GM18870 (cell line): ENCODE measurements around the gene RSRC2.
A peak's percentile ranks its signal among the peaks of the same experiment; 100 is the strongest.
"Not testable (repeated sequence)": the region's sequence is repeated elsewhere in the genome, so short reads cannot be mapped to it uniquely, and the experiment has no call there.

Experiments used
- ATAC-seq: cut with Tn5 transposase; IDR thresholded peaks from one replicate; pipeline ENCODE4 v1.9.1; 2021; ENCODE audit warnings: moderate library complexity; ENCODE audit not compliant: unreplicated experiment

RSRC2 gene

GRCh38 chr12:122519418-122519817, 7.3 kb downstream of the RSRC2 start:
- no peak for ATAC-seq

DNA sequence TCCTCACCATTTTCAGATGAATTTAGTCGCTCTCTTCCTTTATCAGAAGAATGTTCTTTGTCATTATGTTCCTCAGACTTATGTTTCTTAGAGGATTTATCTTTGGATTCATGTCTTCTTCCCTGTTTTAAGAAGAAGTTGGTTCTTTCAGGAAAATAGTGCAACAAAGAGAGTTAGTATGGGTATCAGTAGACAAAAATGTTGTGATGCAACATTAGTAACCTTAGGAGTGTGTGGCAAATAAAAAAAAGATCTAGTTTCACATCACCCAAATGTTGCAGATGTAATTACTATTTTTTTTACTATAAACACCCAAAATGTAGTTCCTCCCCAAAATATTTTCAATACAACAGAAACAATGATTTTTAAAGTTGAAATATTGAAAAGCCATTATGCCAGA, 7.8 kb downstream of the RSRC2 start:
- no peak for ATAC-seq

DNA sequence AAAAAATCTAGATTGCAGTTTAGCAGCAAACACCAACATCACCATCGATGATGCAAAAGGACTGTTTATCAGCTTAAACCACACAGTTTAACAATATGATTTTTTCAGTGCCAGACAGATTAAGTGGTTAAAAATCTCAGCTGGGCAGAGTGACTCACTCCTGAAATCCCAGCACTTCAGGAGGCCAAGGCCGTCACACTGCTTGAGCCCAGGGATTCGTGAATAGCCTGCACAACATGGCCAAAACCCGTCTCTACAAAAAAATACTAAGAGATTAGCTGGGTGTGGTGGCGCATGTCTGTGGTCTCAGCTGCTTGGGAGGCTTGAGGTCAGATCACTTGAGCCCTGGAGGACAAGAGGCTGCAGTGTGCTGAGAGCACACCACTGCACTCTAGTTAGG, 8.9 kb downstream of the RSRC2 start:
- no peak for ATAC-seq

GRCh38 chr12:122516544-122517361, 10.0 kb downstream of the RSRC2 start:
- no peak for ATAC-seq

- ATAC-seq = no peak
Observed at GRCh38 chr12:122515275-122515674, 11.5 kb downstream of the RSRC2 start.

- ATAC-seq = no peak
Observed at GRCh38 chr12:122513660-122514059, 13.1 kb downstream of the RSRC2 start.

DNA sequence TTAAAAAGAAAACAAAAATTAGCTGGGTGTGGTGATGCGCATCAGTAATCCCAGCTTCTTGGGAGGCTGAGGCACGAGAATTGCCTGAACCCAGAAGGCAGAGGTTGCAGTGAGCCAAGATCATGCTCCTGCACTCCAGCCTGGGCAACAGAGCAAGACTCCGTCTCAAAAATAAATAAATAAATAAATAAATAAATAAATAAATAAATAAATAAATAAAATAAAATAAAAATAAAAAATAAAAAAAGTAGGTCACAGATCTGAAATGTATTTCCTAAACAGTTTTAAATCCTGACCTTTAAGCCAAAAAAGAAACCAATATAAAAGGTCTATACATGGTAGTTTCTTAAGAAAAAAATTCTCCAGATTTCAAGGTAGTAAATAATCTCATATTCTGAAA, 13.7 kb downstream of the RSRC2 start:
- not testable (repeated sequence) for ATAC-seq

GRCh38 chr12:122508163-122508562, 18.6 kb downstream of the RSRC2 start:
- no peak for ATAC-seq

DNA sequence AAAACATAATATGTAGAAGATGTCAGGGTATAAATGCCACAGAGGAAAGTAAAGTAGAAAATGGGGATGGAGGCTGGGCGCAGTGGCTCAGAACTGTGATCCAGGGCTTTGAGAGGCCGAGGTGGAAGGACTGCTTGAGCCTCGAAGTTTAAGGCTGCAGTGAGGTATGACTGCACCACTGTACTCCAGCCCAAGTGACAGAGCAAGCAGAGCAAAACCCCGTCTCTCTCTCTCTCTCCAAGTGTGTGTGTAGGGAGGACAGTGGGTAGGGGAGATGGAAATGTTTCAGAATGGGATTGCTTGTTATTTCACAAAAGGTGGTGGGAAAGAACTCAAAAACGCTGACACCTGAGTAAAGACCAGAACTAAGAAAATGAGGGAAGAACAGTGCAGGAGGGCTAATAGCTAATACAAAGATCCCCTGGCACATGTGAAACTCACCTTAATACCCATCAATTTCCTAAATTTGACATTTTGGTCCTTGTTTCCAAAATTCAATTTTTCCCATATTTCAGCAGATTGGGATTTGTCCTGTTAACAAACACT, 20.3 kb downstream of the RSRC2 start:
- ATAC-seq = no peak

DNA sequence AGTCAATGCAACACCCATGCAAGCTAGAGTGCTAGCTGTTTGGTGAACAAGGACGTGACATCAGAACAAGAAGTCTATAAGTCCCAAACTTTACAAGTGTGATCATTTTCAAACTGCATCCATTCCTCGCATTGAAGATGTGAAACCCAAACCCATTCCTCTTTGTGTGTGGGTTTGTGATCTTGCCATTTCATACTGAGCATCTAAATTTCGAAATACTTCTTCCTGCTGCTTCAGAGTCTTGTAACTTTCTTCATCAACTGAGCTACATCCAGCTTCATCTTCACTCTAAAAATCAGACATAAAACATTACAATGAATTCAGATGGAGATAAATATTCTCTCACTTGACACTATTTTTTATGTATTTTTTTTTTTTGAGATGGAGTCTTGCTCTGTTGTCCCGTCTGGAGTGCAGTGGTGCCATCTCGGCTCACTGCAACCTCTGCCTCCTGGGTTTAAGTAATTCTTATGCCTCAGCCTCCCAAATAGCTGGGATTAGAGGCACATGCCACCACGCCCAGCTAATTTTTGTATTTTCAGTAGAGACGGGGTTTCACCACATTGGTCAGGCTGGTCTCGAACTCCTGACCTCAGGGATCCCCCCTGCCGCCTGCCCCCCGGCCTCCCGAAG, 21.2 kb downstream of the RSRC2 start:
- ATAC-seq = no peak

- no peak for ATAC-seq
Observed at GRCh38 chr12:122503783-122504590, 22.7 kb downstream of the RSRC2 start.

DNA sequence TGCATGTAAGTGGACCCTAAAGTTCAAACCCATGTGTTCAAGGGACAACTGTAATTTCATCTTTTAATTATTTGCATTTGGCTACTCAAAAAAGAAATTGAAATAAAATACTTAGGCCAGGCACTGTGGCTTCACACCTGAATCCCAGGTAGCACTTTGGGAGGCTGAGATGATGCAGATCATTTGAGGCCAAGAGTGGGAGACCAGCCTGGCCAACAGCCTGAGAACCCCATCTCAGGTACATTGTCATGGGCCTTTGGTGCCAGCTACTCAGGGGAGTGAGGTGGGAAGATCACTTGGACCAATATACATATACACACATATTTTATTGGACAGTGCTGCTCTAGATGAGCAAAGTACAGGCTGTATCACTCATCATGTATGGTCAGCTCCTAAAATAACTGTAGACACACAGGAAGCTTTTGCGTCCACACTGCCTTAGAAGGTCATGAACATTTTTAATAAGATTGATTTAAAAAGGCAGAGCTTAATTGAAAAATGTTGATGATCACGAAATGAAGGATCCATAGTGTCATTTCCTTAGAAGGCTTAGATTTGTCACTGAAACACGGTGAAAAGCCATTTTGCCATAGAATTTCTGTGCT, 23.5 kb downstream of the RSRC2 start:
- no peak for ATAC-seq

DNA sequence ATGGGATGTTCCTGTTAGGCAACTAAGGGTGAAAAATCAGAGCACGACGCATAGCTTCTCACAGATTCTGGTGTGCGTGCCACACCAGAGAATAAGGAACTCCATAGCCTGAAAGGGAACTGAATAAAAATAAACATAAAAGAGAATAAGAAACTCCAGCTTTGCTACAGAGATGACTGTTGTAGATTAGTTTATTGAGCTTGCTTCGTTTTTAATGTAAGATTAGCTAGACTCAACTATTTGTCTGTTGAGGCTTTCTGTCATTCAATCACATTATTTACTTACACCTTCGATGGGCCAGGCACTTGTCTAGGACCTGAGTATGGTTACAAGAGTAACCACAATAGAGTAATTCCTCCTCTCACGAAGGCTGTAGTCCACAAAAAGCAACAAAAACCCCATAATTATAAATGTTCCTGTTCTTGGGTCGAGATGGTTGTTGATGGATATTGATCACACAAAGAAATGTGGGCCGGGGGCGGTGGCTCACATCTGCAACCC, 25.2 kb downstream of the RSRC2 start:
- no peak for ATAC-seq

GRCh38 chr12:122500685-122501488, 25.8 kb downstream of the RSRC2 start, which contains the start of gene ZCCHC8:
Gene ZCCHC8, minus strand, starts transcription at chr12:122500932. Its CDS starts 92 bp downstream, at chr12:122500840.
- peak; percentile 76 for ATAC-seq

DNA sequence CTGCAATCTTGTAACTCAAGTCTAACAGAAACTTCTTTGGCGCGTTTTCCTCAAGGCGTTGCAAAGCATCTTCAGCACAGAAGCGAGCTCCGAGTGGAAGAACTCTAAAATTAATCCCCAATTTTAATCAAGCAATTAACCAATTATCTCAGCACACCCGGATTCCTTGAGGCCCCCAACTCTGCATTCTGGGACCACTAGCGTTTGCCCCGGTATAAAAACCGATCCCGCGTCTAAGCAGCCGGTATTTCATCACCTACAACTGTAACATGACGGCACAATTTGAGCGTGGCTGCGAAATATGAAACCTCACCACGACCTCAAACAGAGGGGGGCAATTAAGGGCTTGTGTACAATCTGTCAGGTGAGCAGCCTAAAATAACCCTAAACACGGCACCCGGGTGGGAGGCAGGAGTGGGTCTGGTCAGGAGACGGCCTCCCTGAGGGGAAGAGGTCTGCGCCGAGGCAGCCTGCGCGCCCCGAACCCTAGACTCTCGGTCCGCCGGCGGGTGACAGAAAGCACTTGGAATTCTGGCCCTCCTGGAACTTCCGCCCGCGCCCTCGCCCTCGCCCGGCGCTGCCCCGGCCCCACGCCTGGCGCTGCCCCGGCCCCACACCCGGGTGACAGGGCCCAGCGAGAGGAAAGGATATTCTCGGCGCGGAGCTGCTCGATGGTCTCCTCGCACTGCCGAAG, 26.6 kb downstream of the RSRC2 start:
- no peak for ATAC-seq

- ATAC-seq = no peak
Observed at GRCh38 chr12:122495258-122495657, 31.5 kb downstream of the RSRC2 start.

GRCh38 chr12:122493222-122493621, 33.5 kb downstream of the RSRC2 start:
- ATAC-seq = not testable (repeated sequence)

DNA sequence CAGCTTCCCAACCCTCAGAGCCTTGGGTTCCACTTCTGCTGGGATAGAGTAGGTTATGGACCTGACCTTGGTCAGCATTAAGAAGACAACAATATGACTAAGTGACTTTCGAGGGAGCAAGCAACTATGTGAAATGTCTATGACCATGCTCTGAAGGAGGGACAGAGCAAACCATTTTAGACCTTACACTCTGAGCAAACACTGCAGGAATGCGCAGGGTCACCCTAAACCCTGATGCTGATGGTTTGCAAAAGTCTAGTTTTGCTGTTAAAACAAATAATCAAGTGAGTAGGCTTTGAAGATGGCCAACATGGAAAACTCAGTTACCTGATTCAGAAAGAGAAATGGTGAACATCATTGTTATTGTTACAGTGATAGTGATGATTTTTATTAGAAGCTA, 34.7 kb downstream of the RSRC2 start:
- ATAC-seq = no peak

GRCh38 chr12:122489038-122489437, 37.7 kb downstream of the RSRC2 start:
- no peak for ATAC-seq
